K562 (cell line): ENCODE data around the gene YBX2. TPM values are rescaled to one million over a fixed set of nuclear protein-coding genes. Genes with fewer than 3 reads are reported as not detected.

Experiments used
- CAMTA2 ChIP-seq: fragments of 250-450 bp; sonication (Bioruptor Pico); conservative IDR thresholded peaks from 2 replicates; pipeline ENCODE4 v1.5.1; 2022
- GMEB1 ChIP-seq: fragments of 250-450 bp; sonication (Bioruptor Pico); IDR thresholded peaks from 2 replicates; pipeline ENCODE4 v1.4.0; 2020; ENCODE audit warnings: mild to moderate bottlenecking
- HSF4 ChIP-seq: fragments of 250-450 bp; sonication (Bioruptor Pico); IDR thresholded peaks from 2 replicates; pipeline ENCODE4 v2.1.2; 2022; ENCODE audit warnings: mild to moderate bottlenecking, moderate library complexity, borderline replicate concordance
- IFI16 ChIP-seq: fragments of 250-450 bp; sonication (Bioruptor Pico); IDR thresholded peaks from 2 replicates; pipeline ENCODE4 v2.1.2; 2022; ENCODE audit warnings: mild to moderate bottlenecking, inconsistent platforms
- ILK ChIP-seq: fragments of 450-650 bp; IDR thresholded peaks from 2 replicates; pipeline ENCODE4 v1.6.1; 2016; ENCODE audit warnings: missing genetic modification characterization, low read depth, mild to moderate bottlenecking, missing compliant biosample characterization, moderate library complexity, borderline replicate concordance
- LARP7 ChIP-seq: fragments of 450-650 bp; IDR thresholded peaks from 2 replicates; pipeline ENCODE4 v1.6.1; 2016
- NR3C1 ChIP-seq: sonication (generic); formaldehyde crosslinking; IDR thresholded peaks from 2 replicates; pipeline ENCODE4 v1.8.1; 2022; ENCODE audit warnings: missing genetic modification reagents
- PCBP1 ChIP-seq: fragments of 200-400 bp; formaldehyde crosslinking; IDR thresholded peaks from 2 replicates; pipeline ENCODE4 v1.6.1; 2018; ENCODE audit warnings: mild to moderate bottlenecking, low read depth, low read length; ENCODE audit not compliant: poor library complexity, severe bottlenecking
- RFX1 ChIP-seq: fragments of 450-650 bp; IDR thresholded peaks from 2 replicates; pipeline ENCODE4 v1.6.1; 2016; ENCODE audit warnings: mild to moderate bottlenecking, moderate library complexity
- SMARCB1 ChIP-seq: IDR thresholded peaks from 2 replicates; pipeline ENCODE4 v1.6.1; 2011; ENCODE audit warnings: improper control_type of control experiment, low read depth; ENCODE audit not compliant: insufficient read length
- TAL1 ChIP-seq: fragments of 450-650 bp; IDR thresholded peaks from 2 replicates; pipeline ENCODE4 v1.6.1; 2016; ENCODE audit warnings: mild to moderate bottlenecking
- TFAM ChIP-seq: fragments of 250-450 bp; sonication (Bioruptor Pico); conservative IDR thresholded peaks from 2 replicates; pipeline ENCODE4 v1.5.0; 2021; ENCODE audit warnings: mild to moderate bottlenecking, moderate library complexity
- ZBED1 ChIP-seq: IDR thresholded peaks from 2 replicates; pipeline ENCODE4 v1.6.1; 2014
- ZNF143 ChIP-seq: sonication (generic); formaldehyde crosslinking; IDR thresholded peaks from 2 replicates; pipeline ENCODE4 v1.9.0; 2022; ENCODE audit warnings: mild to moderate bottlenecking, missing genetic modification reagents
- ZNF282 ChIP-seq: sonication (generic); formaldehyde crosslinking; IDR thresholded peaks from 2 replicates; pipeline ENCODE4 v1.8.1; 2023; ENCODE audit warnings: missing genetic modification reagents
- ZNF316 ChIP-seq: fragments of 450-650 bp; IDR thresholded peaks from 2 replicates; pipeline ENCODE4 v1.6.1; 2016
- ZNF324 ChIP-seq: fragments of 250-450 bp; sonication (Bioruptor Pico); IDR thresholded peaks from 2 replicates; pipeline ENCODE4 v1.4.0; 2020; ENCODE audit warnings: mild to moderate bottlenecking
- ZNF780A ChIP-seq: fragments of 250-450 bp; sonication (Bioruptor Pico); IDR thresholded peaks from 2 replicates; pipeline ENCODE4 v1.5.0; 2021; ENCODE audit warnings: mild to moderate bottlenecking
- ZSCAN29 ChIP-seq: fragments of 450-650 bp; IDR thresholded peaks from 2 replicates; pipeline ENCODE4 v1.6.1; 2017
- polyA plus RNA-seq, 8 experiments: library from polyadenylated mRNA; depleted of rRNA in 4 of 8; stranded (reverse) in 5 of 8; unstranded in 3 of 8; fragments of >200 nt; fragmentation: Nextera tagmentation in 2 of 8; fragmentation: Illumina TruSeq in 1 of 8; extraction: Ambion mirVana in 2 of 8; extraction: Trizol in 1 of 8; gene quantifications; 2 replicates each; pipeline versions ENCODE4 v1.2.1 to v1.2.3, GENCODE V29; 2011 to 2014; ENCODE audit warnings: inconsistent platforms in 1 of 8, missing spikeins in 1 of 8
- total RNA-seq, 7 experiments: library from RNA; depleted of rRNA in 6 of 7; stranded (reverse); fragments of >200 nt in 6 of 7; fragmentation: Illumina TruSeq in 2 of 7; extraction: Trizol in 2 of 7; gene quantifications; 2 replicates each; pipeline versions ENCODE4 v1.2.1 to v1.2.3, GENCODE V29; 2011 to 2021; ENCODE audit warnings: low replicate concordance in 1 of 7
- TF ChIP-seq, protein P1 (sequence below), 2 experiments: fragments of 450-650 bp in 1 of 2; sonication (generic) in 1 of 2; formaldehyde crosslinking in 1 of 2; IDR thresholded peaks; 2 replicates each; pipeline versions ENCODE4 v1.7.1 to v1.9.0; 2016 to 2022; ENCODE audit warnings: inconsistent platforms in 1 of 2, mild to moderate bottlenecking in 1 of 2, missing genetic modification reagents in 1 of 2

YBX2 gene
- total and polyA plus RNA-seq, 9 of the 15 experiments (the other 6 are each of a cell fraction or from before 2014, with no cell fraction given): 0.03 to 0.59 (median 0.27) TPM; not detected in 6

GRCh38 chr17:7252176-7253043, 42.0 kb downstream of the YBX2 start, which contains the start of gene ELP5 (continued):
- TF ChIP-seq, protein P1, sequence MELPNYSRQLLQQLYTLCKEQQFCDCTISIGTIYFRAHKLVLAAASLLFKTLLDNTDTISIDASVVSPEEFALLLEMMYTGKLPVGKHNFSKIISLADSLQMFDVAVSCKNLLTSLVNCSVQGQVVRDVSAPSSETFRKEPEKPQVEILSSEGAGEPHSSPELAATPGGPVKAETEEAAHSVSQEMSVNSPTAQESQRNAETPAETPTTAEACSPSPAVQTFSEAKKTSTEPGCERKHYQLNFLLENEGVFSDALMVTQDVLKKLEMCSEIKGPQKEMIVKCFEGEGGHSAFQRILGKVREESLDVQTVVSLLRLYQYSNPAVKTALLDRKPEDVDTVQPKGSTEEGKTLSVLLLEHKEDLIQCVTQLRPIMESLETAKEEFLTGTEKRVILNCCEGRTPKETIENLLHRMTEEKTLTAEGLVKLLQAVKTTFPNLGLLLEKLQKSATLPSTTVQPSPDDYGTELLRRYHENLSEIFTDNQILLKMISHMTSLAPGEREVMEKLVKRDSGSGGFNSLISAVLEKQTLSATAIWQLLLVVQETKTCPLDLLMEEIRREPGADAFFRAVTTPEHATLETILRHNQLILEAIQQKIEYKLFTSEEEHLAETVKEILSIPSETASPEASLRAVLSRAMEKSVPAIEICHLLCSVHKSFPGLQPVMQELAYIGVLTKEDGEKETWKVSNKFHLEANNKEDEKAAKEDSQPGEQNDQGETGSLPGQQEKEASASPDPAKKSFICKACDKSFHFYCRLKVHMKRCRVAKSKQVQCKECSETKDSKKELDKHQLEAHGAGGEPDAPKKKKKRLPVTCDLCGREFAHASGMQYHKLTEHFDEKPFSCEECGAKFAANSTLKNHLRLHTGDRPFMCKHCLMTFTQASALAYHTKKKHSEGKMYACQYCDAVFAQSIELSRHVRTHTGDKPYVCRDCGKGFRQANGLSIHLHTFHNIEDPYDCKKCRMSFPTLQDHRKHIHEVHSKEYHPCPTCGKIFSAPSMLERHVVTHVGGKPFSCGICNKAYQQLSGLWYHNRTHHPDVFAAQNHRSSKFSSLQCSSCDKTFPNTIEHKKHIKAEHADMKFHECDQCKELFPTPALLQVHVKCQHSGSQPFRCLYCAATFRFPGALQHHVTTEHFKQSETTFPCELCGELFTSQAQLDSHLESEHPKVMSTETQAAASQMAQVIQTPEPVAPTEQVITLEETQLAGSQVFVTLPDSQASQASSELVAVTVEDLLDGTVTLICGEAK (IDR thresholded peaks at IDR 0.05): no peak
- TF ChIP-seq, protein P1 (CRISPR knock-in tag; IDR thresholded peaks at IDR 0.05): no peak
- TF ChIP-seq PCBP1 (no peak), ILK (tag) (no peak), ZNF316 (no peak), CAMTA2 (CRISPR knock-in tag) (no peak), ZBED1 (no peak), ZSCAN29 (no peak), LARP7 (no peak), ZNF324 (CRISPR knock-in tag) (no peak), ZNF780A (CRISPR knock-in tag) (no peak), NR3C1 (no peak), RFX1 (no peak), TAL1 (no peak), IFI16 (CRISPR knock-in tag) (no peak), ZNF143 (CRISPR knock-in tag) (no peak), TFAM (CRISPR knock-in tag) (no peak), HSF4 (no peak), GMEB1 (CRISPR knock-in tag) (no peak), ZNF282 (no peak), SMARCB1 (no peak)
